Measurements from ENCODE around the gene ERFL.

Gene ERFL

GRCh38 chr19:41909706-41910105, 18.5 kb downstream of the ERFL start:
- Histone ChIP-seq H3K4me1 (ENCODE audit: low read depth, poor library complexity, severe bottlenecking) (no peaks in the 10 kb centered on the region), H3K27me3 (ENCODE audit: insufficient read depth, low read depth) (peaks cover 31% of the 10 kb centered on the region), H3K9ac (no peak overlapping the region), H3K79me2 (ENCODE audit: insufficient read depth, low read depth) (no peaks in the 10 kb centered on the region), H3K4me2 (no peak overlapping the region), H2AFZ (ENCODE audit: low read depth) (no peak overlapping the region), H4K20me1 (ENCODE audit: insufficient read depth) (no peaks in the 10 kb centered on the region), H3K36me3 (ENCODE audit: insufficient read depth) (no peaks in the 10 kb centered on the region), H3K4me3 (IDR thresholded peaks at IDR 0.05; ENCODE audit: insufficient read depth, low read depth, low read length) (no peak overlapping the region), H3K27ac (no peak overlapping the region)
- TF ChIP-seq, protein P1, sequence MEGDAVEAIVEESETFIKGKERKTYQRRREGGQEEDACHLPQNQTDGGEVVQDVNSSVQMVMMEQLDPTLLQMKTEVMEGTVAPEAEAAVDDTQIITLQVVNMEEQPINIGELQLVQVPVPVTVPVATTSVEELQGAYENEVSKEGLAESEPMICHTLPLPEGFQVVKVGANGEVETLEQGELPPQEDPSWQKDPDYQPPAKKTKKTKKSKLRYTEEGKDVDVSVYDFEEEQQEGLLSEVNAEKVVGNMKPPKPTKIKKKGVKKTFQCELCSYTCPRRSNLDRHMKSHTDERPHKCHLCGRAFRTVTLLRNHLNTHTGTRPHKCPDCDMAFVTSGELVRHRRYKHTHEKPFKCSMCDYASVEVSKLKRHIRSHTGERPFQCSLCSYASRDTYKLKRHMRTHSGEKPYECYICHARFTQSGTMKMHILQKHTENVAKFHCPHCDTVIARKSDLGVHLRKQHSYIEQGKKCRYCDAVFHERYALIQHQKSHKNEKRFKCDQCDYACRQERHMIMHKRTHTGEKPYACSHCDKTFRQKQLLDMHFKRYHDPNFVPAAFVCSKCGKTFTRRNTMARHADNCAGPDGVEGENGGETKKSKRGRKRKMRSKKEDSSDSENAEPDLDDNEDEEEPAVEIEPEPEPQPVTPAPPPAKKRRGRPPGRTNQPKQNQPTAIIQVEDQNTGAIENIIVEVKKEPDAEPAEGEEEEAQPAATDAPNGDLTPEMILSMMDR (conservative IDR thresholded peaks at IDR 0.05; ENCODE audit: low read depth, low read length): no peak

- no peak overlapping the region for H3K4me2 ChIP-seq
- H3K4me1 ChIP-seq (ENCODE audit: low read depth, poor library complexity, severe bottlenecking): no peaks in the 10 kb centered on the region
- H2AFZ ChIP-seq (ENCODE audit: low read depth): no peak overlapping the region
- TF ChIP-seq, protein P1 (conservative IDR thresholded peaks at IDR 0.05; ENCODE audit: low read depth, low read length): no peak
- H3K4me3 ChIP-seq (IDR thresholded peaks at IDR 0.05; ENCODE audit: insufficient read depth, low read depth, low read length): no peak overlapping the region
- peaks cover 26% of the 10 kb centered on the region for H3K27me3 ChIP-seq (ENCODE audit: insufficient read depth, low read depth)
- H3K27ac ChIP-seq: no peak overlapping the region
- no peaks in the 10 kb centered on the region for H3K36me3 ChIP-seq (ENCODE audit: insufficient read depth)
- no peaks in the 10 kb centered on the region for H4K20me1 ChIP-seq (ENCODE audit: insufficient read depth)
- H3K9ac ChIP-seq: no peak overlapping the region
- H3K79me2 ChIP-seq (ENCODE audit: insufficient read depth, low read depth): no peaks in the 10 kb centered on the region
These were observed 19.4 kb downstream of the ERFL start for GRCh38 chr19:41908724-41909464.

GRCh38 chr19:41907994-41908615, 20.1 kb downstream of the ERFL start:
- H4K20me1 ChIP-seq (ENCODE audit: insufficient read depth): no peaks in the 10 kb centered on the region
- no peak overlapping the region for H3K9ac ChIP-seq
- peaks cover 19% of the 10 kb centered on the region for H3K27me3 ChIP-seq (ENCODE audit: insufficient read depth, low read depth)
- H3K4me2 ChIP-seq: no peak overlapping the region
- no peak overlapping the region for H3K4me3 ChIP-seq (IDR thresholded peaks at IDR 0.05; ENCODE audit: insufficient read depth, low read depth, low read length)
- H3K4me1 ChIP-seq (ENCODE audit: low read depth, poor library complexity, severe bottlenecking): no peaks in the 10 kb centered on the region
- no peaks in the 10 kb centered on the region for H3K79me2 ChIP-seq (ENCODE audit: insufficient read depth, low read depth)
- no peak overlapping the region for H3K27ac ChIP-seq
- TF ChIP-seq, protein P1 (conservative IDR thresholded peaks at IDR 0.05; ENCODE audit: low read depth, low read length): no peak
- H2AFZ ChIP-seq (ENCODE audit: low read depth): no peak overlapping the region
- H3K36me3 ChIP-seq (ENCODE audit: insufficient read depth): no peaks in the 10 kb centered on the region; the same call in 1 of the 2 replicates

- H3K4me1 ChIP-seq (ENCODE audit: low read depth, poor library complexity, severe bottlenecking): no peaks in the 10 kb centered on the region
- no peak overlapping the region for H3K9ac ChIP-seq
- no peak overlapping the region for H3K4me3 ChIP-seq (IDR thresholded peaks at IDR 0.05; ENCODE audit: insufficient read depth, low read depth, low read length)
- no peaks in the 10 kb centered on the region; the same call in 1 of the 2 replicates for H3K36me3 ChIP-seq (ENCODE audit: insufficient read depth)
- H4K20me1 ChIP-seq (ENCODE audit: insufficient read depth): no peaks in the 10 kb centered on the region
- H3K27ac ChIP-seq: no peak overlapping the region
- no peak overlapping the region for H3K4me2 ChIP-seq
- TF ChIP-seq, protein P1 (conservative IDR thresholded peaks at IDR 0.05; ENCODE audit: low read depth, low read length): no peak
- no peak overlapping the region for H2AFZ ChIP-seq (ENCODE audit: low read depth)
- no peaks in the 10 kb centered on the region for H3K79me2 ChIP-seq (ENCODE audit: insufficient read depth, low read depth)
- peaks cover 14% of the 10 kb centered on the region for H3K27me3 ChIP-seq (ENCODE audit: insufficient read depth, low read depth)
These were observed 21.2 kb downstream of the ERFL start for GRCh38 chr19:41906916-41907680.

Measured in KMS-11 (cell line).